H7 (cell line): ENCODE measurements around the gene GRN. TPM values are rescaled to one million over a fixed set of nuclear protein-coding genes. Genes with fewer than 3 reads are reported as not detected.
"Not testable (repeated sequence)": the region's sequence is repeated elsewhere in the genome, so short reads cannot be mapped to it uniquely, and the experiment has no call there.

Source experiments
- DNase-seq: peaks from one replicate; pipeline ENCODE4 v3.0.0; 2012
- H3K27me3 ChIP-seq: 2 replicates; pipeline ENCODE4 v1.6.0; 2011; ENCODE audit warnings: mild to moderate bottlenecking, low read length; ENCODE audit not compliant: control insufficient read depth, insufficient read depth
- H3K36me3 ChIP-seq: replicated peaks from 2 replicates; pipeline ENCODE4 v1.5.1; 2011; ENCODE audit warnings: low read length; ENCODE audit not compliant: control insufficient read depth, insufficient read depth
- H3K4me3 ChIP-seq: 2 replicates; pipeline ENCODE4 v1.5.1; 2011; ENCODE audit warnings: low read depth, mild to moderate bottlenecking, control low read depth, low read length, moderate library complexity; ENCODE audit not compliant: insufficient read depth
- total RNA-seq: library from RNA; depleted of rRNA; stranded (reverse); fragments of >200 nt; shearing (Covaris generic); gene quantifications from 2 replicates; pipeline ENCODE4 v1.2.3, GENCODE V29; 2014

GRN gene
- total RNA-seq, 1 experiment from 2014 or later = 122 TPM

DNA sequence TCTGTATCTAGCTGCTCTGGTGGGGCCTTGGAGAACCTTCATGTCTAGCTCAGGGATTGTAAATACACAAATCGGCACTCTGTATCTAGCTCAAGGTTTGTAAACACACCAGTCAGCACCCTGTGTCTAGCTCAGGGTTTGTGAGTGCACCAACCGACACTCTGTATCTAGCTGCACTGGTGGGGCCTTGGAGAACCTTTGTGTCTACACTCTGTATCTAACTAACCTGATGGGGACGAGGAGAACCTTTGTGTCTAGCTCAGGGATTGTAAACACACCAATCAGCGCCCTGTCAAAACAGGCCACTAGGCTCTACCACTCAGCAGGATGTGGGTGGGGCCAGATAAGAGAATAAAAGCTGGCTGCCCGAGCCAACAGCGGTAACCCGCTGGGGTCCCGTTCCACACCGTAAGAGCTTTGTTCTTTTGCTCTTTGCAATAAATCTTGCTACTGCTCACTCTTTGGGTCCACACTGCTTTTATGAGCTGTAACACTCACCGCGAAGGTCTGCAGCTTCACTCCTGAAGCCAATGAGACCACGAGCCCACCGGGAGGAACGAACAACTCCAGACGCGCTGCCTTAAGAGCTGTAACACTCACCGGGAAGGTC, 24.4 kb downstream of the GRN start:
- not testable (repeated sequence) for DNase-seq, H3K4me3 ChIP-seq, H3K27me3 ChIP-seq, H3K36me3 ChIP-seq

DNA sequence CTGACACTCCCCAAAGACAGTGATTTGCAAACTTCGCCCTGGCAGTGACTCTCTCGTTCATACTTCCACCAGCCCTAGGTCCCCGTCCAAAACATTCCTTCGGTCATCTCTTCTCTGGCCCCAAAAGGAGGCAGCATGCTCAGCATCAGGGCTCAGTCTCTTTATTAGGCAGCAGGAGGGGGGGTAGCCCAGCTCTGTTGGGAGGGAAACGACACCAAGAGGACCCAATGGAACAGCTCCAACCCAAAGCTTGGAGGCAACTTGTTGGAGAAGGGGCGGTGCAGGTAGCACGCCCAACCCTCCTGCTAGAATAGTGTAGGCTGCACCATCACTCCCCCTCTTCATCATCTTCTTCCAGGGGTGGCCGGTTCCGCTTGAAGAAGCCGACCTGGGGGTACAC, 26.9 kb downstream of the GRN start:
- peaks cover 2% of the 10 kb centered on the region; the same call in 1 of the 2 replicates for H3K27me3 ChIP-seq
- no peak overlapping the region for H3K4me3 ChIP-seq
- DNase-seq = no peak
- no peaks in the 10 kb centered on the region for H3K36me3 ChIP-seq

- peak; percentile 97 for DNase-seq
- no peaks in the 10 kb centered on the region; the same call in 1 of the 2 replicates for H3K27me3 ChIP-seq
- peak overlapping the region; percentile 26 for H3K4me3 ChIP-seq
- no peaks in the 10 kb centered on the region for H3K36me3 ChIP-seq
These were observed 29.4 kb downstream of the GRN start for GRCh38 chr17:44374306-44375195.

GRCh38 chr17:44375196-44376017, 30.3 kb downstream of the GRN start:
- H3K27me3 ChIP-seq = no peaks in the 10 kb centered on the region; the same call in 1 of the 2 replicates
- H3K36me3 ChIP-seq = no peaks in the 10 kb centered on the region
- H3K4me3 ChIP-seq = peak overlapping the region; percentile 16
- DNase-seq = peak; percentile 86

DNA sequence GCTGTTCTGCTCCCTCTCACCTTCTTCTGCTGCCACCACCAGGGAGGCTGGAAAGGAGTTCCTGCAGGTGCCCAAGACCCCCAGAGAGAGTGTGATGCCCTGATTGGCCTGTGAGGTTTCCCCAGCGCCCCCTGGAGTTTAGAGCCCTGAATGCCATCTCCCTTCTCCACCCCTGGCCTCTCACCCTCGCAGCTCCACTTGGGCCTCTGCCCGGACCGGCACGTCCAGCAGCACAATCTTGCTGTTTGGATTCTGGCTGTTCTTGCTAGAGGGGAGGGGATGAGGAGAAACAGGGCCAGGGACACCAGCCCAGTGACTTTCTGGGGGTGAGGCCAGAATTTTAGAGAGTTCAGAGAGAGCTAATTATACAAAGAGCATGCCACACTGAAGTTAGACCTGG, 31.0 kb downstream of the GRN start:
- H3K4me3 ChIP-seq = no peak overlapping the region; the same call in 1 of the 2 replicates
- no peaks in the 10 kb centered on the region; the same call in 1 of the 2 replicates for H3K27me3 ChIP-seq
- DNase-seq = peak; percentile 94
- H3K36me3 ChIP-seq = no peaks in the 10 kb centered on the region

- Histone ChIP-seq H3K4me3 (no peak overlapping the region), H3K36me3 (no peaks in the 10 kb centered on the region), H3K27me3 (no peaks in the 10 kb centered on the region; the same call in 1 of the 2 replicates)
- DNase-seq = no peak
These were observed 31.7 kb downstream of the GRN start for GRCh38 chr17:44376779-44377178.

DNA sequence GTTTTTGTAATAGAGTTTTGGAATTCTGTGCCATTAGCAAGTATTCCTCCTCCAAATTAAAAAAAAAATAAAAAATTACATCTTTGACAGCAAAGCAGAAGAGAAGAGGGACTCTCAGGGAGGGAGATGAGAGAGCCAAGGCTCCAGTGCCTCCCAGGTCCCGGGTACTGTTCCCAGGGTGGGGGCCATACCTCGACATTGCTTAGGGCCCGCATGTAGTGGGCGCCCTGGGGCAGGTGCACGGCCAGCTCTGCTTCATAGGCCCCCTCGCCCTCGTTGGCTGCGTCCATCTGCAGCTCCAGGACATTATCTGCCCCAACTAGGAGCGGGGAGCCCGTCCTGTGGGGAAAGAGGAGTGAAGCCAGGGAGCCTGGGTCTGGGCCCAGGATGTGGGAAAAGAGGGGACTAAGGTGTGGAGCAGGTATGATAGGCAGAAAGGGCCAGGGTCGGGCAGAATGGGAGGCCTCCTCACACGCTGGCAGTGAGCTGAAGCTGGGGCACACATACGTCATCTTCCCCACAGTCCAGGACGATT, 33.1 kb downstream of the GRN start:
- H3K36me3 ChIP-seq = no peaks in the 10 kb centered on the region
- DNase-seq = peak; percentile 68
- no peak overlapping the region for H3K4me3 ChIP-seq

DNA sequence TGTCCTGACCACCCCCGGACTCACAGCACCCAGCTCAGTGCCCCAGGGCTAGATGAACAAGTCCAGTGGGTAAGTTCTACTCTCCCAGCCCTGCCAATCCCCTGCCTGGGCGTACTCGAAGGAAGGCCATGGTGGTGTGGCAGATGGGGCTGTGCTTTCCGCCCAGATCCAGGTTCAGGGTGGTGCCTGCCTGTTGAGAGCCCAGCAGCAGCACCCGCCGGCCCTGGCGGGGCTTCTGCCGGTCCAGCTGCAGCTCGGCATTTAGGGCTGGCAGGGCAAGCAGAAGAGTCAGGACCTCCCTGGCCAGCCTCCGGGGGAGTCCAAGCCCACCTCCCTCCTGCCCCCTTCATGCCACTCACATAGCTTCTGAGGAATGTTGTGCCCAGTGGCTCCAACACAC, 34.8 kb downstream of the GRN start:
- Histone ChIP-seq H3K36me3 (no peaks in the 10 kb centered on the region), H3K27me3 (peaks cover 20% of the 10 kb centered on the region), H3K4me3 (no peak overlapping the region)
- peak; percentile 42 for DNase-seq

More for the DNA sequence above, 33.1 kb downstream of the GRN start:
- H3K27me3 ChIP-seq = peaks cover 4% of the 10 kb centered on the region; the same call in 1 of the 2 replicates

- peak; percentile 58 for DNase-seq
- Histone ChIP-seq H3K27me3 (peaks cover 26% of the 10 kb centered on the region), H3K36me3 (no peaks in the 10 kb centered on the region), H3K4me3 (no peak overlapping the region)
These were observed 35.7 kb downstream of the GRN start for GRCh38 chr17:44380767-44381166.

GRCh38 chr17:44381810-44382305, 36.8 kb downstream of the GRN start:
- no peaks in the 10 kb centered on the region for H3K36me3 ChIP-seq
- H3K4me3 ChIP-seq = no peak overlapping the region
- no peak for DNase-seq
- peaks cover 35% of the 10 kb centered on the region for H3K27me3 ChIP-seq

DNA sequence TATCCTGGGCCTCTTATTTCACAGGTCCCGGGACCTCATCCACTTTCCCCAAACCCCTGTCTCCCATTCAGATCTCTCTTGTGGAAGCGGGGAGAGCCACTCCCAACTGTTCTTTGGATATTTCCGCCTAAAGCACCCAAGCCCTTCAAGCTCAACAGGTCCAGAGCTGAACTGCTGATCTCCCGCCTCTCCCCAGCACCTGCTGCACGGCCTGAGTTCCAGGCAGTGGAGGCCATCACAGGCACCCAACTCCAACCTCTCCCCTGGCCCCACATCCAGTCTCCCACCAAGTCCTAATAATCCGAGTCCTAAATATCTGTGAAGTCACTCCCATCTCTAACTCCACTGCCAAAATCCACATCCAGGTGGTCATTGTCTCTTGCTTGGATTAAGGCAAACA, 37.8 kb downstream of the GRN start:
- Histone ChIP-seq H3K36me3 (no peaks in the 10 kb centered on the region), H3K27me3 (peaks cover 37% of the 10 kb centered on the region), H3K4me3 (no peak overlapping the region)
- no peak for DNase-seq

DNA sequence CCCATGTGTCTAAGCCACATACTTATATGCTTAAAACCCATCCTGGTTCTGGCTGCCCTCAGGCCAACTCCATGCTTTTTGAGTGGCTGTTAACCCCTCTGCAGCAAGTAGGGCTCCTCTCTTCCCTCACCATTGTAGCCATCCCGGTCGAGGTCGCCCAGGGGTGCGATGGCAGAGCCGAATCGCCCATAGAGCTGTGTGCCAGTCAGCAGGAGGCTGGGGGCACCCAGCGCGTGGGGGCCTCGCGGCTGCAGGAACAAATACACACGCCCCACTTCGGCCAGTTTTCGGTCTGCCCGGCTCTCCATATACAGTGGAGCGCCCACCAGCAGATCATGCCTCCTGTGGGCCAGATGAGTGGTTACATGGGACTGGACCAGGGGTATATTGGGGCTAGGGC, 38.3 kb downstream of the GRN start:
- no peaks in the 10 kb centered on the region for H3K36me3 ChIP-seq
- H3K4me3 ChIP-seq = no peak overlapping the region
- peaks cover 37% of the 10 kb centered on the region for H3K27me3 ChIP-seq
- DNase-seq = peak; percentile 56

GRCh38 chr17:44383861-44384260, 38.8 kb downstream of the GRN start:
- peaks cover 37% of the 10 kb centered on the region for H3K27me3 ChIP-seq
- no peak overlapping the region for H3K4me3 ChIP-seq
- H3K36me3 ChIP-seq = no peaks in the 10 kb centered on the region
- DNase-seq = no peak

GRCh38 chr17:44384281-44384822, 39.2 kb downstream of the GRN start:
- Histone ChIP-seq H3K36me3 (no peaks in the 10 kb centered on the region), H3K4me3 (peak overlapping the region; percentile 68), H3K27me3 (peaks cover 37% of the 10 kb centered on the region)
- peak; percentile 84 for DNase-seq
